HepG2 (cell line): ENCODE results near the gene CHEK2. TPM values are rescaled to one million over a fixed set of nuclear protein-coding genes. Genes with fewer than 3 reads are reported as not detected.

Experiments
- ARID4A ChIP-seq: sonication (generic); formaldehyde crosslinking; IDR thresholded peaks from 2 replicates; pipeline ENCODE4 v1.5.0; 2020; ENCODE audit warnings: mild to moderate bottlenecking, missing genetic modification reagents, borderline replicate concordance
- GABPA ChIP-seq, 2 experiments: IDR thresholded peaks; 2 replicates each; pipeline ENCODE4 v1.6.1; 2011 to 2016; ENCODE audit warnings: low read depth in 2 of 2, low read length in 1 of 2, missing biosample characterization in 1 of 2, missing genetic modification characterization in 1 of 2
- IRF2 ChIP-seq: IDR thresholded peaks from 2 replicates; pipeline ENCODE4 v1.6.1; 2018; ENCODE audit warnings: missing genetic modification reagents, missing compliant biosample characterization
- JUND ChIP-seq: sonication (generic); formaldehyde crosslinking; IDR thresholded peaks from 2 replicates; pipeline ENCODE4 v1.8.0; 2022; ENCODE audit warnings: mild to moderate bottlenecking, missing genetic modification reagents
- MAX ChIP-seq: IDR thresholded peaks from 2 replicates; pipeline ENCODE4 v1.6.1; 2012; ENCODE audit warnings: inconsistent platforms
- MED1 ChIP-seq: sonication (generic); formaldehyde crosslinking; IDR thresholded peaks from 2 replicates; pipeline ENCODE4 v1.4.0; 2020; ENCODE audit warnings: missing genetic modification reagents
- PBX3 ChIP-seq: sonication (generic); formaldehyde crosslinking; IDR thresholded peaks from 2 replicates; pipeline ENCODE4 v1.8.1; 2023; ENCODE audit warnings: missing genetic modification reagents, inconsistent platforms, borderline replicate concordance
- SMARCC2 ChIP-seq: fragments of 450-650 bp; IDR thresholded peaks from 2 replicates; pipeline ENCODE4 v1.6.1; 2017; ENCODE audit warnings: antibody characterized with exemption, mild to moderate bottlenecking
- ZBTB38 ChIP-seq: sonication (generic); formaldehyde crosslinking; IDR thresholded peaks from 2 replicates; pipeline ENCODE4 v1.5.1; 2020; ENCODE audit warnings: mild to moderate bottlenecking, missing genetic modification reagents
- ZFP90 ChIP-seq: sonication (generic); formaldehyde crosslinking; IDR thresholded peaks from 2 replicates; pipeline ENCODE4 v1.8.0; 2022; ENCODE audit warnings: missing genetic modification reagents, mild to moderate bottlenecking, inconsistent platforms, borderline replicate concordance
- ZNF101 ChIP-seq: sonication (generic); formaldehyde crosslinking; IDR thresholded peaks from 2 replicates; pipeline ENCODE4 v1.4.0; 2020; ENCODE audit warnings: mild to moderate bottlenecking, low read depth, missing genetic modification reagents, borderline replicate concordance
- ZNF260 ChIP-seq: sonication (generic); formaldehyde crosslinking; IDR thresholded peaks from 2 replicates; pipeline ENCODE4 v1.4.0; 2020; ENCODE audit warnings: missing genetic modification reagents, low read depth, mild to moderate bottlenecking, borderline replicate concordance
- ZNF30 ChIP-seq: sonication (generic); formaldehyde crosslinking; IDR thresholded peaks from 2 replicates; pipeline ENCODE4 v1.5.0; 2020; ENCODE audit warnings: mild to moderate bottlenecking, missing genetic modification reagents
- ZNF34 ChIP-seq: sonication (generic); formaldehyde crosslinking; IDR thresholded peaks from 2 replicates; pipeline ENCODE4 v1.4.0; 2020; ENCODE audit warnings: mild to moderate bottlenecking, missing genetic modification reagents, borderline replicate concordance
- ZNF414 ChIP-seq: sonication (generic); formaldehyde crosslinking; IDR thresholded peaks from 2 replicates; pipeline ENCODE4 v1.5.0; 2020; ENCODE audit warnings: missing genetic modification reagents
- ZNF564 ChIP-seq: sonication (generic); formaldehyde crosslinking; IDR thresholded peaks from 2 replicates; pipeline ENCODE4 v1.8.1; 2023; ENCODE audit warnings: mild to moderate bottlenecking, missing genetic modification reagents
- ZNF652 ChIP-seq: IDR thresholded peaks from 2 replicates; pipeline ENCODE4 v1.6.1; 2016; ENCODE audit warnings: low read depth, borderline replicate concordance
- ZNF768 ChIP-seq: sonication (generic); formaldehyde crosslinking; IDR thresholded peaks from 2 replicates; pipeline ENCODE4 v1.4.0; 2020; ENCODE audit warnings: missing genetic modification reagents
- ZSCAN29 ChIP-seq: sonication (generic); formaldehyde crosslinking; conservative IDR thresholded peaks from 2 replicates; pipeline ENCODE4 v1.4.0; 2020; ENCODE audit warnings: mild to moderate bottlenecking, missing genetic modification reagents
- polyA plus RNA-seq, 8 experiments: library from polyadenylated mRNA; depleted of rRNA in 3 of 8; stranded (reverse) in 7 of 8; unstranded in 1 of 8; fragments of >200 nt; fragmentation: Illumina TruSeq in 4 of 8; extraction: Trizol in 4 of 8; gene quantifications; 2 replicates each; pipeline versions ENCODE4 v1.2.1 to v1.2.3, GENCODE V29; 2011 to 2016; ENCODE audit warnings: low read depth in 4 of 8, missing spikeins in 1 of 8, mixed read lengths in 1 of 8; ENCODE audit not compliant: insufficient read depth in 1 of 8
- total RNA-seq, 5 experiments: library from RNA; depleted of rRNA; stranded (reverse); fragments of >200 nt; fragmentation: Illumina TruSeq; extraction: Trizol; gene quantifications; 2 replicates each; pipeline ENCODE4 v1.2.3, GENCODE V29; 2016; ENCODE audit warnings: low read depth in 1 of 5
- TF ChIP-seq, protein P1 (sequence below): sonication (generic); formaldehyde crosslinking; IDR thresholded peaks from 2 replicates; pipeline ENCODE4 v1.9.0; 2021; ENCODE audit warnings: missing genetic modification reagents, borderline replicate concordance

The CHEK2 gene
- total and polyA plus RNA-seq, 2 of the 13 experiments (the other 11 are each of a cell fraction or from before 2014, with no cell fraction given): 27.0 to 40.5 TPM

DNA sequence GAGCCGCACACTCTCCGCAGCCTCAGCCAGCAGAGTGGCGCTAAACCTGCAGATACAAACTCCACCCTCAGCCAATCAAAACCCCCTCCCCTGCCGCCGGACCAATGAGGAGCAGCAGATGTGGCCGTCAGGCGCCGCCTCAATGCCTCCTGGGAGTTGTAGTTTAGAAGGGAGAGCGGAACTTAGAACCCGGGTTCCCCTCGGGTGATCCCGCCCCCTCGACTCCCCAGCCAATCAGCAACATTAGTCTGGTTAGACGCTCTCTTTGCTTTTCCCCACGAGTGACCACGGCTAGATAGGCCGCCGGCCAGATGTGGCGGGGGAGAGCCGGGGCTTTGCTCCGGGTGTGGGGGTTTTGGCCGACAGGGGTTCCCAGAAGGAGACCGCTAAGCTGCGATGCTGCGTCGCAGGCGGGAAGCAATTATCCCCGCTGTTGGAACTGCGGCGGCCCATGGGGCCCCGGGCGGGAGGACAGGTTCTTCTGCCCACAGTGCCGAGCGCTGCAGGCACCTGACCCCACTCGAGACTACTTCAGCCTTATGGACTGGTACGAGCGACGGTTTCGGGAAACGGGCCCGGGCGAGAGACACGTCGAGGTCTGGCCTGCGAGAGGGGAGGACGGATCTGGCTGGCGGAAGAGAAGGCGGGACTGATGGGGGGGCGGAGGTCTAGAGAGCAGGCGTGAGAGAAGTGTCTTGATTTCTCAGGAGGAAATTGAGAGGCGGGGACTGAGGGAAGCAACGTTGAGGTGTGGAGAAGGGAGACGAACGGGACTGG, at the start of gene CHEK2, which contains the start of gene HSCB (continued):
- TF ChIP-seq ARID4A (CRISPR knock-in tag) (peak; percentile 83), ZNF30 (CRISPR knock-in tag) (no peak), SMARCC2 (no peak), ZFP90 (CRISPR knock-in tag) (no peak), IRF2 (CRISPR knock-in tag) (peak; percentile 71), ZSCAN29 (peak; percentile 61; the same call in 1 of the 2 replicates), ZNF652 (no peak), GABPA (IDR thresholded peaks at IDR 0.05; ENCODE audit: low read depth, low read length) (peak; percentile 76), GABPA (CRISPR knock-in tag; IDR thresholded peaks at IDR 0.05; ENCODE audit: low read depth) (peak; percentile 95), ZNF414 (CRISPR knock-in tag) (no peak), MED1 (CRISPR knock-in tag) (no peak), ZNF101 (CRISPR knock-in tag) (no peak), ZNF260 (CRISPR knock-in tag) (no peak), PBX3 (CRISPR knock-in tag) (no peak), ZNF34 (CRISPR knock-in tag) (no peak), ZNF564 (CRISPR knock-in tag) (0 out of 2 replicates have a peak, but pooled peaks have one; percentile 15), JUND (CRISPR knock-in tag) (0 out of 2 replicates have a peak, but pooled peaks have one; percentile 84), ZNF768 (CRISPR knock-in tag) (no peak), ZBTB38 (CRISPR knock-in tag) (no peak), MAX (peak; percentile 72; the same call in 1 of the 2 replicates)
- TF ChIP-seq, protein P1, sequence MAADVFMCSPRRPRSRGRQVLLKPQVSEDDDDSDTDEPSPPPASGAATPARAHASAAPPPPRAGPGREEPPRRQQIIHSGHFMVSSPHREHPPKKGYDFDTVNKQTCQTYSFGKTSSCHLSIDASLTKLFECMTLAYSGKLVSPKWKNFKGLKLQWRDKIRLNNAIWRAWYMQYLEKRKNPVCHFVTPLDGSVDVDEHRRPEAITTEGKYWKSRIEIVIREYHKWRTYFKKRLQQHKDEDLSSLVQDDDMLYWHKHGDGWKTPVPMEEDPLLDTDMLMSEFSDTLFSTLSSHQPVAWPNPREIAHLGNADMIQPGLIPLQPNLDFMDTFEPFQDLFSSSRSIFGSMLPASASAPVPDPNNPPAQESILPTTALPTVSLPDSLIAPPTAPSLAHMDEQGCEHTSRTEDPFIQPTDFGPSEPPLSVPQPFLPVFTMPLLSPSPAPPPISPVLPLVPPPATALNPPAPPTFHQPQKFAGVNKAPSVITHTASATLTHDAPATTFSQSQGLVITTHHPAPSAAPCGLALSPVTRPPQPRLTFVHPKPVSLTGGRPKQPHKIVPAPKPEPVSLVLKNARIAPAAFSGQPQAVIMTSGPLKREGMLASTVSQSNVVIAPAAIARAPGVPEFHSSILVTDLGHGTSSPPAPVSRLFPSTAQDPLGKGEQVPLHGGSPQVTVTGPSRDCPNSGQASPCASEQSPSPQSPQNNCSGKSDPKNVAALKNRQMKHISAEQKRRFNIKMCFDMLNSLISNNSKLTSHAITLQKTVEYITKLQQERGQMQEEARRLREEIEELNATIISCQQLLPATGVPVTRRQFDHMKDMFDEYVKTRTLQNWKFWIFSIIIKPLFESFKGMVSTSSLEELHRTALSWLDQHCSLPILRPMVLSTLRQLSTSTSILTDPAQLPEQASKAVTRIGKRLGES: no peak; the same call in 1 of the 2 replicates
